GM19395 (cell line): Measurements from ENCODE around the gene WWP2.
"Not testable (repeated sequence)": the region's sequence is repeated elsewhere in the genome, so short reads cannot be mapped to it uniquely, and the experiment has no call there.

ENCODE experiments used
- ATAC-seq: cut with Tn5 transposase; IDR thresholded peaks from one replicate; pipeline ENCODE4 v1.9.1; 2021; ENCODE audit warnings: mild to moderate bottlenecking, moderate library complexity; ENCODE audit not compliant: unreplicated experiment

The WWP2 gene

DNA sequence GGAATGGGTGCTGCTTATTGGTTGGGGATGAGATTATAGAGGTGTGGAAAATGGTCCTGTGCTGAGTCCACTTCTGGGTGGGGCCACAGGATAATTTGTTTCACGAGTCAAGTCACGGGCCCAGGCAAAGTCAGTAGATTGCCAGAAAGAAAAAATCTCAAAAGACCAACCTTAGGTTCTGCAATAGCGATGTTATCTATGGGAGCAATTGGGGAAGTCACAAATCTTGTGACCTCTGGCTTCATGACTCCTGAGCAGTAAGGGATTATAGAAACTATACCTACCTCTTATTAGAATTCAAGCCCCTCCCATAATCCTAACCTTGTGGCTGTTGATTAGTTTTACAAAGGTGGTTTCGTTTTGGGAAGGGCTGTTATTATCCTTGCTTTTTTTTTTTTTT is 31.4 kb downstream of the WWP2 start:
- no peak for ATAC-seq

DNA sequence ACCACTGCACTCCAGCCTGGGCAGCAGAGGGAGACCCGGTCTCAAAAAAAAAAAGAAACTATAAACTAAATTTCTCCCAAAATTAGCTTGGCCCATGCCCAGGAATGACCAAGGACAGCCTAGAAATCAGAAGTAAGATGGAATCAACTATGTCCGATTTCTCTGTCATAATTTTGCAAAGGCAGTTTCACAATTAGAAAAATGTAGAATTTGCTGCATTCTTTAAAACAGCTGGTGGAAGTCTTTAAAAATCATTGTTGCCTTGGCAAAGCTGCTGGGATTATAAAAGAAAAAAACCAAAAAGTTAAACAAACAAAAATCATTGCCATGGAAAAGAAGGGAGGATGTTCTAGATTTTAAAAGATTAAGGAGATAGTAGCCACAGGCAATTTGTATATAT is 32.4 kb downstream of the WWP2 start:
- no peak for ATAC-seq

GRCh38 chr16:69796285-69797118 is 34.4 kb downstream of the WWP2 start:
- no peak for ATAC-seq

GRCh38 chr16:69798466-69798865 is 36.3 kb downstream of the WWP2 start:
- ATAC-seq, result no peak

GRCh38 chr16:69799611-69800031 is 37.5 kb downstream of the WWP2 start:
- no peak for ATAC-seq

GRCh38 chr16:69804297-69804696 is 42.2 kb downstream of the WWP2 start:
- ATAC-seq, result no peak

DNA sequence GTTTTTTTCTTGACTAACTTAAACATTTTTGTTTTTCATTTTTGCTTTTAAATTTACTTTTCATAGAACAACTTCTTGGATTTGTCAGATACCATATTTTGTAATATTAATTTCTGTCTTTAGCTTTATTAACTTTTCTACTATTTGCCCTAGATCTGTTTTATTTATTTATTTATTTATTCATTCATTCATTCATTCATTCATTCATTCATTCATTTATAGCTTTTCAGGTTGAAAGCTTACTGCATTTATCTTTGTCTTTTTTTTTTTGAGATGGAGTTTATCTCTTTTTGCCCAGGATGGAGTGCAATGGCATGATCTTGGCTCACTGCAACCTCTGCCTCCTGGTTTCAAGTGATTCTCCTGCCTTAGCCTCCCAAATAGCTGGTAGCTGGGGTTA is 44.6 kb downstream of the WWP2 start:
- ATAC-seq, result not testable (repeated sequence)

DNA sequence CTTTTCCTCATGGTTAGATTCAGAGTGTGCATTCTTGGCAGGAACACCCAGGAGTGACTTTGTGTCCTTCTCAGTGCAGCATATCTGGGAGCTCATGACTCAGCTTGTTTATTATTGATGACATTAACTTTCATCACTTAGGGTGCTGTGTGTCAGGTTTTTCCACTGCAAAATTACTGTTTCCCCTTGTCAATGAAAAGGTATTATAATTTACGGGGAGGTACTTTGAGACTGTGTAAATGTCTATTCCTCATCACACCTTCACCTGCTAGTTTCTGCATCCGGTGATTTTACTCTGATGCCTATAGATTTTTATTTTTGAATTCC is 50.5 kb downstream of the WWP2 start:
- no peak for ATAC-seq

- no peak for ATAC-seq
These were observed 51.9 kb downstream of the WWP2 start for GRCh38 chr16:69814078-69814477.

DNA sequence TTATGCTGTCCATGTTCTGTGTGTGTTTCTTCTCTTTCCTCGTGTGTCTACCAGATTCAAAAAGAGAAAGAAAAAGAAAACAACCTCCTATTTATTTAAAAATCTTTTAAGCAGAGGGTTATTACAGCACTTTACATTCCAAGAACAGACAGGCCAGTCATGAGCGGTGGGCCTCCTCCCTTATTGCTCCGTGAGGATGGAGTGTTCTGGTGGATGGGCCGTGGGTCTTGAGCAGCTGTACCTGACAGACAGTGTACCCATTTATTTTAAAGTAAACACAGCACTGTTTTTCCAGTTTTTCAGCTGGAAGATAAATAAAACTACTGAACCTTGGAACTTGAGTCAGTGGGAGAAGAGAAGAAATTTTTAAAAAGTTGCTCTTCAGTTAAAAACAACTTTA is 52.4 kb downstream of the WWP2 start:
- no peak for ATAC-seq

DNA sequence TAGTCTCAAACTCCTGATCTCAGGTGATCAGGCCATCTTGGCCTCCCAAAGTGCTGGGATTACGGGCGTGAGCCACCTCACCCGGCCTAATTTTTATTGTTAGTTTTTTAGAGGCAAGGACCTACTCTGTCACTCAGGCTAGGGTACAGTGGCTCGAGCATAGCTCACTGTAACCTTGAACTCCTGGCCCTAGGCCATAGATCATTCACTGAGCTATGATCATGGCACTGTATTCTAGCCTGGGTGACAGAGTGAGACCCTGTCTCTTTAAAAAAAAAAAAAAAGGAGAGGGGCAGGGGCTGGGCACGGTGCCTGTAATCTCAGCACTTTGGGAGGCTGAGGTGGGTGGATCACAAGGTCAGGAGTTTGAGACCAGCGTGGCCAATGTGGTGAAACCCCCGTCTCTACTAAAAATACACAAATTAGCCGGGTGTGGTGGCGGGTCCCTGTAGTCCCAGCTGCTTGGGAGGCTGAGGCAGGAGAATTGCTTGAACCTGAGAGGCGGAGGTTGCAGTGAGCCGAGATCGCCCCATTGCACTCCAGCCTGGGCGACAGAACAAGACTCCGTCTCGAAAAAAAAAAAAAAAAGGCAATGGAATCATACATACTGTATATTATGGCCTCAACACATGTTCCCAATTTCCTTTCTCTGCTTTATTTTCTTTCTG is 53.2 kb downstream of the WWP2 start:
- ATAC-seq, result not testable (repeated sequence)

- no peak for ATAC-seq
These were observed 54.9 kb downstream of the WWP2 start for GRCh38 chr16:69816996-69817395.

DNA sequence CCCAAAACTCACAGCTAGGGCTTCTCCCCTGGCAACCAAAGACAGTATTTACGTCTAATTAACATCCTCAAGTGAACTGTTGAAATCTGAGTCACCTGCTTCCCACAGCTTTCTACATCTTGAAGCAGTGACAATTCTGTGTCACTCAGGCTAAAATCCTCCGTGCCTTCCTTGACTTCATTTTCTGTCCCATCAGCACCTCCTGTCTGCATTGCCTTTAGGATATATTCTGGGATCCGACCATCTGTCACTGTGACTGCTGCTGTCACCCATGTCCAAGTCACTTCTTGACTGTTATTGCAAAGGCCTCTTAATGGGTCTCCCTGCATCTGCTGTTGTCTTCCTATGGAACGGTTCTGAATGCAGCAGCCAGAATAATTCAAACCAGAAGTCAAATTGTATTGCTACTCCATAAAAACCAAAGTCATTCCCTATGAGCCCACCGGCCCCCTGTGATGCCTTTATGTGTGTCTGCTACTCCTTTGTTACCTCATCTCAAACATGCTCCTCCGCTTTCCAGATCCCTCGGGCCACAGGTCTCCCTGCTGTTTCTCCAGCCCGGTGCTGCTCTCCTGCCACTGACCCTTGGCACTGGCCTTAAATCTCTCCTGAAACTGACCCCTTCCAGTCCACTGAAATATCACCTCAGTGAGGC is 56.9 kb downstream of the WWP2 start:
- ATAC-seq, result no peak

DNA sequence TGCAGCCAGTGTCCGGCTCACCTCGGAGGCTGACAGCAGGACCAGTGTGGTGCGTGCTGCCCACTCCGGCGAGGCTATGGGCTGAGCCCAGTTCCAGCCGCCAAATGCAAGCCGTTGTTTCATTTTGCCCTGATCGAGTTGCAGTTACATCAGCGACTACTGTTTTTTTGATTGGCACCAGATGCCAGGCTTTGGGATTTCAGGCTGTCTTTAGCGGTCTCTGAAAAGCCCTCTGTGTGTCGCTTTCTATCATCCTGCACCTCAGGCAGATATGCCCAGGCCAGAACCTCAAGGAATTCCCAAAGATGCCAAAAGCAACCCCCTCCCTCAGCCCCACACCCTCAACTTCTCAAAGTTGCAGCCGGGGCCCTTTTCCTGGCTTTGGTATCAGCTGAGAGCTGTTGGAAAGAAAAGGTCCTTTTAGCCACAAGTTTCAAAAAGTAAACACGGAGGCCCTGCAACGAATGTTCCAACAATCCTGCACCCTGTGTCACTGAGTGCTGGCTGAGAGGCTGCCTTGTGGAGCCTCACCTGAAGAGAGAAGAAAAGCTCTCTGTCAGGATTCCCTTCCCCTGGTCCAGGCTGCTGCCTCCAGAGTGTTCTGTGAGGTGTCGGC is 58.9 kb downstream of the WWP2 start:
- ATAC-seq, result no peak

GRCh38 chr16:69821844-69822173 is 59.7 kb downstream of the WWP2 start:
- no peak for ATAC-seq

- no peak for ATAC-seq
These were observed 60.2 kb downstream of the WWP2 start for GRCh38 chr16:69822174-69822935.

DNA sequence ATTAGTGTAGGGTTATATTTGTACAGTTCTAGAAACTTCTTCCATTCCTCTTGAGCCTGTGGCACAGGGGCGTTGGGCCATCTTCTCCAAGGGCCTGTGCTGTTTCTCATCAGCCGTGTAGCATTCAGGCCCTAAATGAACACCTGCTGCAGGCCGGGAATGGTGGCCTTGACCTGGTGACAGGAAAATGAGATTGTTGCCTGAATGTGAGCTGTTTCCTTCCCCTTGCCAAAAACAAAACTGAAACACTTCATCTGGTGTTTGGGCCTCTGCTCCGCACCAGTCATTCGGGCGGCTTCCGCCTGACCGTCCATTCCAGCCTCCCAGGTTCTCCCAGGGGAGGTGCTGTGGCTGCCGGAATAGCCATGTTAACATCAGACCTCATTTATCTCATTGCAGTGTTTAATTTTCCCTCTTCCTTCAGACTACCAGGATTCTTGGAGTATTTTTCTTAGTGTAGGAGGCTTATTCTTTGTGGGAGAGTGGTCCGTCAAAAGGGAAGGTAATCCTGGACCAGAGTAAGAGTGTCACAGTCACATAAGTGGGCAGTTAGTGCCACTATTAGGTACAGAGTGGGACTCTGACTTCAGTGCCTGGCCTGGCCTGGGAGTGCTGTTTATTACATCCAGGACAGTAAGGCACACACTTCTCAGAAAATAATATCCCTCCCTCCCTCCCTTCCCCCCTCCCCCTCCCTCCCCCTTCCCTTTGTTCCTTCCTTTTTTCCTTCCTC is 61.9 kb downstream of the WWP2 start:
- peak; percentile 83 for ATAC-seq

DNA sequence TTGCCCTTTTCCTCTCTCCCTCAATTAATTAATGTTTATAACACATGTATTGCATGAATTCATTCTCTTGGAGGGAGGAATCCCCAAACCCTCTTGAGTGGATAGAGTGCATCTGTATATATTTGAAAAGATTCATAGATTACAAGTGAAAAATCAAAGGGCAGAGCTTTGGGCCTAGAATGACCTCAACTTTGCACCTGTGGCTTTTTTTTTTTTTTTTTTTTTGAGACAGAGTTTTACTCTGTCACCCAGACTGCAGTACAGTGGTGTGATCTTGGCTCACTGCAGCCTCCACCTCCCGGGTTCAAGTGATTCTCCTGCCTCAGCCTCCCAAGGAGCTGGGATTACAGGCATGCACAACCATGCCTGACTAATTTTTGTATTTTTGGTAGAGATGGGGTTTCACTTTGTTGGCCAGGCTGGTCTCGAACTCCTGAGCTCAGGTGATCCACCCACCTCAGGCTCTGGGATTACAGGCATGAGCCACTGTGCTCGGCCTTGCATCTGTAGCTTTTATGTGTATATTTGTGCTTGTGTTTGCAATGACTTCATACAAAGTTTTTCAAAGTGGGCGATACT is 62.5 kb downstream of the WWP2 start:
- ATAC-seq, result not testable (repeated sequence)

DNA sequence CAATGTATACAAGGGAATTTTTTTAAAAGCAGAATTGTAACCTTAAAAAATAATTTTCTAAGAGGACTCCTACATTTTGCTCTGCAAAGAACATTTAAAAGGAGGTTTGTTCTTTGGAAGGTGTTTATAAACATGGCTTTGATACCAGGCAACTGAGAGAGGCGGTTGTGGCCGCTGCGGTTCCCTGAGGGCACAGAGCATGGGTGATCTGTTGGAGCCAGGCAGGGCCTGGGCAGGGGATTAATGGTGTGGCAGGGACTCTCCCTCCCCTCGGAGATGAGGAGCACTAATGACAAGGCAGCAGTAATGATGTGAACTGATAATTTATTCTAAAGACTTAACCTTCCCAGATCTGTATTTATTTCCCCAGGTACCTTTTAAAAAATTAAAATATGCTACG is 65.4 kb downstream of the WWP2 start:
- no peak for ATAC-seq

GRCh38 chr16:69829338-69829737 is 67.2 kb downstream of the WWP2 start:
- no peak for ATAC-seq
